Chondrocyte (in vitro differentiated cells): Measurements from ENCODE around the gene NDUFS8. TPM values are rescaled to one million over a fixed set of nuclear protein-coding genes. Genes with fewer than 3 reads are reported as not detected.
A peak's percentile ranks its signal among the peaks of the same experiment; 100 is the strongest.

Source experiments
- DNase-seq: peaks from one replicate; pipeline ENCODE4 v3.0.0; 2021; ENCODE audit warnings: mixed read lengths, low spot score
- H3K27ac Mint-ChIP-seq: one replicate; pipeline ENCODE4 v1.8.0; 2021; ENCODE audit warnings: mild to moderate bottlenecking, moderate library complexity, mixed read lengths; ENCODE audit not compliant: unreplicated experiment
- H3K27me3 Mint-ChIP-seq: 2 replicates; pipeline ENCODE4 v1.8.0; 2021; ENCODE audit warnings: low read depth, mixed read lengths
- H3K36me3 Mint-ChIP-seq: 2 replicates; pipeline ENCODE4 v1.8.0; 2021; ENCODE audit warnings: low read depth, mixed read lengths
- H3K4me1 Mint-ChIP-seq: 2 replicates; pipeline ENCODE4 v1.8.0; 2021; ENCODE audit warnings: low read depth, mild to moderate bottlenecking, mixed read lengths
- H3K4me3 Mint-ChIP-seq: one replicate; pipeline ENCODE4 v1.8.0; 2021; ENCODE audit warnings: mild to moderate bottlenecking, moderate library complexity, mixed read lengths; ENCODE audit not compliant: unreplicated experiment
- H3K9me3 Mint-ChIP-seq: 2 replicates; pipeline ENCODE4 v1.8.0; 2021; ENCODE audit warnings: low read depth, mixed read lengths
- CTCF ChIP-seq: fragments of 200-600 bp; sonication (generic); IDR thresholded peaks from 2 replicates; pipeline ENCODE4 v1.5.0; 2021; ENCODE audit warnings: antibody characterized with exemption, mild to moderate bottlenecking, moderate library complexity
- total RNA-seq: library from RNA; stranded (reverse); gene quantifications from 3 replicates; pipeline ENCODE4 v1.2.1, GENCODE V29; 2021

The NDUFS8 gene
- total RNA-seq, 1 donor from 2014 or later: 140 TPM

GRCh38 chr11:68076371-68077042, 46.0 kb downstream of the NDUFS8 start:
- Mint-ChIP-seq H3K27ac (no peak overlapping the region), H3K36me3 (peaks cover 15% of the 10 kb centered on the region), H3K9me3 (no peaks in the 10 kb centered on the region), H3K4me3 (no peak overlapping the region), H3K27me3 (no peaks in the 10 kb centered on the region), H3K4me1 (no peaks in the 10 kb centered on the region)
- TF ChIP-seq CTCF: peak; percentile 28
- no peak for DNase-seq

- Mint-ChIP-seq H3K4me3 (no peak overlapping the region), H3K36me3 (peaks cover 12% of the 10 kb centered on the region)
- no peak for DNase-seq
These were observed 47.4 kb downstream of the NDUFS8 start for GRCh38 chr11:68077617-68078582.

GRCh38 chr11:68080860-68081259, 50.4 kb downstream of the NDUFS8 start:
- Mint-ChIP-seq H3K4me3 (no peak overlapping the region), H3K27ac (no peak overlapping the region), H3K9me3 (no peaks in the 10 kb centered on the region), H3K4me1 (no peaks in the 10 kb centered on the region), H3K36me3 (peaks cover 10% of the 10 kb centered on the region), H3K27me3 (no peaks in the 10 kb centered on the region)
- DNase-seq: no peak
- no peak for TF ChIP-seq CTCF

More at GRCh38 chr11:68077617-68078582, 47.4 kb downstream of the NDUFS8 start:
- Mint-ChIP-seq H3K9me3 (no peaks in the 10 kb centered on the region), H3K4me1 (no peaks in the 10 kb centered on the region), H3K27me3 (no peaks in the 10 kb centered on the region), H3K27ac (no peak overlapping the region)
- TF ChIP-seq CTCF: no peak

GRCh38 chr11:68081691-68082090, 51.2 kb downstream of the NDUFS8 start:
- TF ChIP-seq CTCF: no peak
- Mint-ChIP-seq H3K4me3 (no peak overlapping the region), H3K36me3 (peaks cover 10% of the 10 kb centered on the region), H3K27me3 (no peaks in the 10 kb centered on the region), H3K9me3 (no peaks in the 10 kb centered on the region), H3K27ac (no peak overlapping the region), H3K4me1 (no peaks in the 10 kb centered on the region)
- no peak for DNase-seq

- no peak for TF ChIP-seq CTCF
- H3K36me3 Mint-ChIP-seq: peaks cover 9% of the 10 kb centered on the region
- H3K27me3 Mint-ChIP-seq: no peaks in the 10 kb centered on the region
These were observed 52.0 kb downstream of the NDUFS8 start for GRCh38 chr11:68082481-68082880.

More at GRCh38 chr11:68082481-68082880, 52.0 kb downstream of the NDUFS8 start:
- Mint-ChIP-seq H3K4me1 (no peaks in the 10 kb centered on the region), H3K4me3 (no peak overlapping the region), H3K9me3 (no peaks in the 10 kb centered on the region), H3K27ac (no peak overlapping the region)
- no peak for DNase-seq
